NCI-H146 (cell line): ENCODE measurements around the gene ULBP1.
"Not testable (repeated sequence)": the region's sequence is repeated elsewhere in the genome, so short reads cannot be mapped to it uniquely, and the experiment has no call there.

ENCODE experiments used
- DNase-seq: peaks from one replicate; lab custom pipeline; 2025; lab: John Stamatoyannopoulos, UW

ULBP1 gene

DNA sequence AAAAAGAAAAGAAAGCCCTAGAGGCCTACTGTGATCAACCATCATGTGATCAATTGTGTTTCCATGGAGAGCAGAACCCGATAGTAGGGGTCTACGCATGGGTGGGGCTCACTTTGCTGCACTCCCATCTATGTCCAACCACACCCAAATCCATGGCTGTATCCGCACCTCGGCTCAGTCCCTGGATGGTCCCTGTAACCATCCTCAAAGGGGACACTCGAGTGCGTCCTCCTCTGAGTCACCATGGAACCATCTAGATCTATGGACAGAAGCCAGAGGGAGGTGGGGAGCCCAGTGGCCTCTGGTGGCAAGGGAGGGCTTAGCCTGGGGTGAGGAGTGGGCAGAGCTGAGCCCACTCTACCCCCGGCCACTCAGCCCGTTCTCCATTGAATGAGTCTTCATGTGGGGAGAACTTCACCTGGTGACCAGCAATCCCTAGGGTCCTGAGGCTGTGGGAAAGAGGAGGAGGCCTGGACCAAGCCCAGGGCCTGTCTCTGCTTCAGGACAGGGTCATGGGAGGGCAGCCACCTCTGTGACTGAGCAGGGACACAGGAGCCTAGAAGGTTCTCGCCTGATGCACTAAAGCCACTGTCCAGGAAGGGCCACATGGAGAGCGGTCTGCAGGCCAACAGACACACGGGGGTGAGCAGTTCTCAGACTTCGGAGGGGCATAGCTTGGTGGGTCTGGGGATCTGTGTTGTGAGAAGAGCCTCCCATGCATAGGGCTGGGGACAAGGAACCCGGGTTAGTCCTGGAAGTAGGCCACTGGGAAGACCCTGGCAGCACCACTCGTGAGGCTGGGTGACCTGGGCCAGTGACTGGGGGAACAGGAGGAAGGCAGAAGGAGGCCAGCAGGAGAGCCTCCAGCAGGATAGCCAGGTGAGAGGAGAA, 42.3 kb downstream of the ULBP1 start:
- DNase-seq: no peak

DNA sequence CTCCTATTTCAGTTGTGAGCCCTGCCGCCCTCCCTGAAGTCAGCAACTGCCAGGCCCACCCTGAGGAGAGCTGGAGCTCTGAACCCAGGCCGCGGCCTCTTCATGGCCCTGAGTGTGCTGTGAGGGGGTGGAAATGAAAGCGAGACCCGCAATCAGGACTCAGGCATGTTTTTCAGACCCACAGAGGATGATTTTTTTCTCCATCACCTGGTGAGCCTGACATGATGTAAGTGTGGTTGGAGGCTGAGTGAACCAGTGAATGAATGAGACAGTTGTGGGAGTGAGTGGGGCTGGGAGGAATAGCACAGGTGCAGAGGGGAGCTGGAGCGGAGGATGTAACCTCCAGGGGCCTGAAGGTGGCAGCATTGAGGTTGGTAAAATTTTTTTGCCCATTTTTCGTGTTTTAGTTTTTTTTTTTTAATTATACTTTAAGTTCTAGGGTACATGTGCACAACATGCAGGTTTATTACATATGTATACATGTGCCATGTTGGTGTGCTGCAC, 43.3 kb downstream of the ULBP1 start:
- DNase-seq: peak; percentile 34

DNA sequence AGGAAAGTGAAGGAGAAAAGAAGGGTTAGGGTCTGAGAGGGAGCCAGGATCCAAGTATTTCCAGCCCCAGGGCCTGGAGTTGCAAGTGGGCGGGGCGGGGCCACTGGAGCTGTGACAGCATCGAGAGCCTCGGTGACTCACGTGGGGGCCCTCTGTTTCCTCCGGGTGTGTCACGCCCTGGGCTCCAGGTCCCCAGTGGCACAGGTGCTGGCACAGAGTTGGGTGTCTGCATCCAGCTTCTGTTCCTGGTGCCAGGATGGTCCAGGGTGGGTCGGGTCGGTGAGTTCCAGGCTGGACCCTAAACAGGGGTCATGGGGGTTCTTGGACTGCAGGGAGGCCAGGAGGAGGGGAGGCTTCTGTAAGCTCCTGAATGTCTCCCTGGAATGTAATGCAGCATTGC, 44.8 kb downstream of the ULBP1 start:
- peak; percentile 23 for DNase-seq

DNA sequence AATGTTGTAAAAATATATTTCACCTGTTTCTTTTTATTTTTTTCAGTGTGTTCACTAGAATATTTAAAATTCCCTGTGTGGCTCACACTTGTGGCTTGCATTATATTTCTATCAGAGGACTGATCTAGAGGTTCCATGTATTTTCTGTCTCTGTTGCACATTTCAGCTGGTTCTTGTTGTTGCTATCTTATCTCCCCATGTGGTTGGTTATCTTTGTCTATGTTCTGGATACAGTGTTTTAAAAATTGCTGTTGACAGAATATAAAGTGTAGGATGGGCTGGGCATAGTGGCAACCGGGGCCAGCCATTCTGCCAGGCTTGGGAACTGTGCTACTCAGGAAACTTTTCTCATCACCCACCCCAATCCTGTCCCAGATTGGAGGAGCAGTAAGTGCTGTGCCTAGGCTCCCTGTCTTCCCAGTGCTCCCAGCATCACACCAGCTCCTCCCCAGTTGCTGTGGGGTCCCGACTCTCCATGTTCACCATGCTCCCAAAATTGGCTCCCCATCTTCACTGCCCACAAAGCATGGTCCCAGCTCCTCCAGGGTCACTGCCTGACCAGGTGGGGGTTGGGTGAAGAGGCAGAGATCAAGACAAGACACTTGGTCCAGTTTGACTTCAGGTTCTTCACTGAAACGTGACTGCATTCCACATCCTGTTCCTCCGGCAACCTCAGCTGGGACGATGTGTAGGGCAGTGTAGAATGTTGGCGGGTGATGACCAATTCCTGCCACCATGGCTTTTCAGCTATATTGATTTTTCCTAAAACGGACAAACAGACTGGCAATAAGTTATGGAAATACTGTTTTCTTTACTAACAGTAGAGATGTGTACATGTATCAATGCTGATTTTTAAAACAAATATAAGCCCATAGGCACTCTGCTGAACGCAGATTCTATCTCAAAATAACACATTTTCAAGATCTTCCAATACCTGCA, 49.4 kb downstream of the ULBP1 start:
- DNase-seq: not testable (repeated sequence)

DNA sequence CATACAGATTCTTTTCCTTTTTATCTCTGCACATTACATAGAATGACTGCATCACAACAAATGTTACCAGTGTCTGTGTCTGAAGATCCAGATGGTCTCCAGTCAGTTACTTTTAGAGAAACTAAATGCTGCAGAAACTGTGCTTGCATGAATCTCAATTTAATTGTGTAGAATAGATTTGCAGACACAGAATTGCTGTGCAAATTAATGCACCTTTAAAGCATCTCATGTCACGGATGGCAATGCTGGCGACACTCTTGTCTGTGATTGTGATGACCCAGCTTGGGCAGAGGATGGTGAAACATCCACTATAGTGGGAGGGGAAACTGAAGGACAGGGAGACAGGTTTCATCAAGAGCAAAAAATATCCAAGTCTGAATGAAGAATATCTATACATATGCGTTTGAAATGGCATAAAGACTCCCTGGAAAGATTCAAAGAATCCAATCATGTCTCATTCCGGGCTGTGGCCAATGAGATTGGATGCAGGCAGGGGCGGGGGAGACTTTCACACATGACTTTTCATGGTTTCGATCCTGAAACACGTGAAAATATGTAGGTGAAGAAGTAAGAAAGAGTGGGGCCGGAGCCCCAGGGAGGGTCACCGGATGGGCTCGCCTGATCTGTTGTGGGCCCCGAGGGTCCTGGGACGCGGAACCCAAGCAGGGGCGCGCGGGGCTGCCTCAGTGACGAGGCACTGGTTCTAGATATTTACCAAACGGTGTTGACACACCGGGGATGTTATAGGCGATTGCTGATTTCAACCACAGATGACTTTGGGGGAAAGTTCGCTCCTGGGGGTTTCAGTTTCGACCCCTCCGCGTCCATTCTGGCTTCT, 50.3 kb downstream of the ULBP1 start:
- DNase-seq: not testable (repeated sequence)

DNA sequence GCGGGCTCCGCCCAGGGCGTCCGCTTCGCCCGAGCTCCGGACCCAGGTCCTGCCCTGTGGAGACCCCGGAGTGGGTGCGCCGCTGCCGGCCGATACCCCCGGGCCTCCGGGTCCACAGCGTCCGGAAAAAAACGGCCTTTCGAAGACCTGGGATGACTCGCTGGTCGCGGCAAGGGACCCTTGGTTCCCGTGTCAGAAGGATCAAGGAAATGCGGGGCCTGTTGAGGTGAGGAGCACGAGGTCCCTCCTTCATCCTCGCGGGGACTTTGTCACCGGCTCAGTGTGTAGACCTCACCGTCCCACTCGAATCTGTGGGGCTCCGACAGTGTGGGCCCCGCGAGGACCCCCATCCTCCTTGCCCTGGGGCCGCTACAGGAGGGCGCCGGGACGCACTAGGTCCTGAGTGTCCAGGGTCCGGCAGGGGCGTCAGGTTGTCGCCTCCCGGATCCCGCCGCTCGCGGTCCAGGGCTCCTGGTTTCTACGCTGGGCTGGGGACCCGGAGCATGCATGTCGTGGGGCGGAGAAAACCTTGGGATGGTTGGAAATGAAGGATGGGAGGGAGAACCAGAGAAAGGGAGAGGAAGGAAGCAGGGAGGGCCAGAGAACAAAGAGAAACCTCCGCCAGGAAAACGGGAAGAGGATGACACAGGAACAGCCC, 51.0 kb downstream of the ULBP1 start:
- not testable (repeated sequence) for DNase-seq

DNA sequence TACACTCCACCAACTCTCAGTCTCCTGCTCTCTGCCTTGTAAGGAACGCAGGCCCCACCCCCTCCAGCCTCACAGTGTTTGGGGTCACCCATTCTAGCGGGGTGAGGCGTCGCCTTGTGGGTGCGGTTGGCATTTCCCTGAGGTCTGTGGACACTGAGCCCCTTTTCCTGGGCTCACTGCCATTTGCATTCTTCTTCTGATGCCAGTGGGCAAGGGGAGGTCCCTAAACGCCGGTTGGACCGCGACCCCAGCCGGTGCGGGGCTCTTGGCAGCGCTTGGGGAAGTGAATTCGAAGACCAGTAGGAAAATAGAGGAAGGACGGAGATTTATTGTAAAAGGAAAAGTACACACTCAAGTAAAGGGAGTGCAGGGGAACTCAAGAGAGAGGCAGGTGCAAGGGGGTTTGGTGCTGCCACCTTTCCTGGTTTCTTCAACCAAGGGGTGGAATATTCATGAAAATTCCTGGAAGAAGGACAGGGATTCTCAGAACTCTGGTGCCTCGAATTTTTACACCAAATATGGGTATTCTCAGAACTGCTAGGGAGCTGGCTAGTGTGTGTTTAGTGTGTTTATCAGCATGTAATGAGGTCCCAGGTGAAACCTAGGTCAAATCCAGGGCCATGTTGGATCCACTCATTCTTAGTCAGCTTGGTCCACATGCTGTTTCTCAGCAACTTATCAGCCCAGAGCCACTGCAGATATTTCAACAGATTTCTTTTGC, 51.7 kb downstream of the ULBP1 start:
- not testable (repeated sequence) for DNase-seq

DNA sequence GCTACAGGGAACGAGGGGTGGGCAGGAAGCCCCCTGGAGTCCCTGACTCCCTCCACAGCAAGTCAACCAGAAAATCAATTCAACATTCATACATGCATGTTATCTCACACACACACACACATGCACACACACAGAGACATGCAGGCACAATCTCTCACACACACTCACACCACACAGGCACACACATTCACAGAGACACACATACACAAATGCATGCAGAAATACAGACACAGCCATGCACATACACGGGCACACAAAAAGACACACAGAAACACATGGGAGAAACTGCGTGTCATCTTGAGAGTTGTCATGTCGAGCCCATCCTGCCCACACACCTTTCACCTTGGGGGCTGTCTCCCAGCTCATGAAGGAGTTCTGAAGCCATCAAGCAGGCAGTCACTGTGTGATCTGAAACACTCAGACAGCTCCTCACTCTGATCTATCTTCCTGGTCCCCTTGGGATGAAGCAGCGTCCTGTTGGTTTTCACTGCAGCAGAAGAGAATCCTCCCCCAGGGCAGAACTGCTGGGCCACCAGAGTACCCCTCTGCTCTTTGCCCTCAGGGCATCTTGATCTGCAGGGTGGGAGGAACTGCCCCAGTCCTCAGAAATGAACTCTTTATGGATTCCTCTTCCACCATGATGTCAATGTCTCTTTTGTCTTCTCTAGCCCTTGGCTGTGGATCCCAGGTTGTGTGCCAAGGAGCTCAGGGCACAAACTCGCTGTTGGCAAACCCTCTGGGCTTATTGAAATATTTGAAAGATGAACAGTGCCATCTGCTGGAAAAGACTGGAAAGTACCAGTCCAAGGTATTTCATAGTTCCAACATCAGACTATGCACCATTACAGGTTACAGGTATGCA, 52.8 kb downstream of the ULBP1 start:
- peak; percentile 85 for DNase-seq

DNA sequence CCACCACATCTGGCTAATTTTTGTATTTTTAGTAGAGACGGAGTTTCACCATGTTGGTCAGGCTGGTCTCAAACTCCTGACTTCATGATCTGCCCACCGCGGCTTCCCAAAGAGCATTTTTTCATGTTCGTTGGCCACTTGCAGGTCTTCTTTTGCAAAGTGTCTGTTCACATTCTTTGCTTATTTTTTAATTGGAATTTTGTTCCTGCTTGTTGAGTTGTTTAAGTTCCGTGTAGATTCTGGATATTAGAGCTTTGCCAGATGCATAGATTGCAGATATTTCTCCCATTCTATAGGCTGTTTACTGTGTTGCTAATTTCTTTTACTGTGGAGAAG, 53.4 kb downstream of the ULBP1 start:
- not testable (repeated sequence) for DNase-seq

DNA sequence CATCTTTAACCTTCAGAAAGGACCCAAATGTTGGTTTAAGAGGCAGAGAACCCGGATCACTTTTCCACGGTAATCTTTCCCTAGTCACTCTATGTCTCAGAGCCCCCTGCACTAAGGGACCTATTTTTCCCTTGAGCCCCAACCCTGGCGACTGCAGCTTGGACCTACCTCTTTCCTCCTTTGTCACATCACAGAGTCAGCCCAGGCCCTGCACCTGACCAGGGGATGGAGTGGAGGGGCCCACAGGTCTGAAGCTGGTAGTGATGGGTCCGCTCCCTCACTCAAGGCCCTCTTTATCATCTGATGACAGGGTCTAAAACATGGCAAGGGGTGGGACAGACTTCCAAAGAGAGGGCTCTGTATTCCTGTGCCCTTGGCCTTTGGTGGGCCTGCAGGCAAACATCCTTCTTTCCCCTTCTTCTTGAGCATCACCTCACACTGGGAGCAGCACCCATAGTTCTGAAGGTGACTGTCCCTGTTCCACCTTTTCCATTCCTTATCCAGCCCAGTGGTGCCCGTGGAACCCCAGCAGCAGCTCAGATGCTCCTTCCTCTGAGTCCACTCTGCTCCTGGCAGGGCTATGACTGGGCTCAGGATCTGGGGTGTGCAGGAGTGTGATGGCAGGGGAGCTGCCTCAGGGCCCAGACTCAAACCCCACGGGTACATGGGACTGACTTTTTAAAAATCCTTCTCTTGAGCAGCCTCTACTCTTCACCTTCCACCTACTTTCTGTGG, 55.3 kb downstream of the ULBP1 start:
- no peak for DNase-seq

DNA sequence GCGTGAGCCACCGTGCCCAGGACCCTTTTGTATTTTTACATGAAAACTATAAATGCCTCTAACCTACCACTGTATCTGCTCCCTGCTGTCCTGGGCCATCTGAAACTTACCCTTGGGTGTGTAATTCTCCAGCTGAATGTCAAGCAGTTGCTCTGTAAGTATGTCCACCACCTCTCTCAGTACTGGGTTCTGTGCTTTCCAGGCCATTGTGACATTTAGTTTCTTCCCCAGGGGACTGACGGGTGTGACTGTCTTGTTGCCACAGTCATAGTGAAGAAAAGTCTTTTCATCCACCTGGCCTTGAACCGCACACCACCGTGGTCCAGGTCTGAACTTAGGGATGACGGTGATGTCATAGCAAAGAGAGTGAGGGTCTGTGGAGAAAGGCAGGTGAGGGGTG, 58.1 kb downstream of the ULBP1 start:
- DNase-seq: not testable (repeated sequence)
